GM12874 (cell line): ENCODE measurements around the gene MACROD2.

ENCODE experiments used
- TF ChIP-seq, protein P1 (sequence below): IDR thresholded peaks from 2 replicates; pipeline ENCODE4 v1.5.1; 2011; ENCODE audit warnings: low read depth, mild to moderate bottlenecking, control low read depth, low read length, moderate library complexity; ENCODE audit not compliant: insufficient read depth

MACROD2 gene

DNA sequence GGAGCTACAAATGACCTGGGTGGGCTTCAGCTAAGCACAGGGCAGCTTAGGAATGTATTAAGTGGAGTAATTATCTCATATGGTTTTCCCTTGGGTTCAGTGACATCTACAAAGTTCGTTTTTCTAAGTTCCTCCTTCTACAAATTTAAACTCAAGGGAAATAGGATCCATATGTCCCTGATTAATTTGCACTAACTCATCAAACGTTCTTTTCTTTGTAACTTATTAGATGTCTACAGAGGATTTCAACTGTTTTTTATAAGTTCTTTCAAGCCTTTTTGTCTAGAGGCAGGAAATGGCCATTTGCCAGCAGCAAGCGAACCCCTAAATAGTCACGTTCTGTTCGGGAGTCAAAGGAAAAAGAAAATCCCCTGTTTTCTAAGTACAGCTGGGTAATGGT is 1517.6 kb downstream of the MACROD2 start:
- TF ChIP-seq, protein P1, sequence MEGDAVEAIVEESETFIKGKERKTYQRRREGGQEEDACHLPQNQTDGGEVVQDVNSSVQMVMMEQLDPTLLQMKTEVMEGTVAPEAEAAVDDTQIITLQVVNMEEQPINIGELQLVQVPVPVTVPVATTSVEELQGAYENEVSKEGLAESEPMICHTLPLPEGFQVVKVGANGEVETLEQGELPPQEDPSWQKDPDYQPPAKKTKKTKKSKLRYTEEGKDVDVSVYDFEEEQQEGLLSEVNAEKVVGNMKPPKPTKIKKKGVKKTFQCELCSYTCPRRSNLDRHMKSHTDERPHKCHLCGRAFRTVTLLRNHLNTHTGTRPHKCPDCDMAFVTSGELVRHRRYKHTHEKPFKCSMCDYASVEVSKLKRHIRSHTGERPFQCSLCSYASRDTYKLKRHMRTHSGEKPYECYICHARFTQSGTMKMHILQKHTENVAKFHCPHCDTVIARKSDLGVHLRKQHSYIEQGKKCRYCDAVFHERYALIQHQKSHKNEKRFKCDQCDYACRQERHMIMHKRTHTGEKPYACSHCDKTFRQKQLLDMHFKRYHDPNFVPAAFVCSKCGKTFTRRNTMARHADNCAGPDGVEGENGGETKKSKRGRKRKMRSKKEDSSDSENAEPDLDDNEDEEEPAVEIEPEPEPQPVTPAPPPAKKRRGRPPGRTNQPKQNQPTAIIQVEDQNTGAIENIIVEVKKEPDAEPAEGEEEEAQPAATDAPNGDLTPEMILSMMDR: no peak

DNA sequence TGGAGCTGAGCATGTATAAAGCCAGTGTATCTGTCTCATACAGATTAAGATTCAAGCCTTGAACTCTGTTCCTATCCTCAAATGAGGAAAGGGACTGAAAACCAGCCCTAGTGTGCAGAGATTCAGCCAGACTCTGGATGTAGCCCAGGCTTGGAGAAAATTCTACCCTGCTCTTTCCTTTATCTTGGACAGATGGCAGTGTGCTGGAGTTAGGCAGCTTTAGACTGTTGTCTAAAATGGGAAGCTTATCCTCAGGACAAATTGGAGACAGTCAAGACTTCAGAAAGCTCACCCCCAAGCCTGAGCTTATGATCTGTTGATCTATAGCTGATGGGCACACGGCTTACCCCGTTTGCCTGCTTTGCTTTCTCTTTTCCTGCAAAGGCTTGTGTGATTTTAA is 1520.4 kb downstream of the MACROD2 start:
- TF ChIP-seq, protein P1: no peak

DNA sequence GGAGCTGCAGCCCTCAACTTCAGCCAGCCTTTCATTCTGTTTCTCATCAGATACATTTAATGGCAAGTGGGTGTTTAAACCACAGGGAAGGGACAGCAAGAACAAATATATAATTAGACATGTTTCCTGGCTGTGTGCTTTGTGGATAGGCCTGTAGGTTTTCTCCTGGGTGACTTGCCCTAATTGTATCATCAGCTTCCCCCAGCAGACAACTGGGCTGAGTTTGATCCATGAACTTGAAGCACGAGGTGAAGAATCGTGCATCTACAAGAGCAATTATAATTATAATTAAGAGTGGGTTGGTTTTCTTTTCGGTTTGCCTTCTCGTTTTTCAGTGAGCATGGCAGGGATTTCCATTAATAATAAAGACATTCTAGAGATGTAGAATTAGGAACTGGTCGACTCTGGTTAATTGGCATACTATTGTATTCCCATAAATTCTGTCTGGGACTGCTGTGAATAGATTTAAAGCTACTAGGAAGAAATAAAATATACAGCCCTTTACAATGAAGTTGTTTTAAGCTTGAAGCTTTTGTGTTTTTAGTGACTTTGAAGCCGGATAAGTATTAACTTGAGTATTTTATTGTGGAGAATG is 1525.7 kb downstream of the MACROD2 start:
- TF ChIP-seq, protein P1: no peak

DNA sequence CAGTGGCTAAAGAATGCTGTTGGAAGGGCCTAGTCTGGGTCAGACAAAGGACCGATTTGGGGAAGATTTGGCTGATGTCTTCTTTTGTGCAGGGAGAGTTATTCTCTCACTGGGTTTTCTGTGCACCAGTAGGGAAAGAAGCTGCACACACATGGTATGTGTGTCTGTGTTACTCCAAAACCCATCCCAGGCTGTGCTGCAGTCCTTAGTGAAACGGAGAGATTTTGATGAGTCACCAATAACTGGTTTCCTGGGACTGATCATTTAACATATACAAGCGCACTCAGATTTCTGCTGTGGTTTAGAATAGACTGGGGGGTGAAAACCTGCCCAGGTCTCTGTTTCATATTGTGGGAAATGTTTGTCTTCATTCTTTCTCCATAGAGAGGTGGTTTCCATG is 1528.1 kb downstream of the MACROD2 start:
- TF ChIP-seq, protein P1: no peak

DNA sequence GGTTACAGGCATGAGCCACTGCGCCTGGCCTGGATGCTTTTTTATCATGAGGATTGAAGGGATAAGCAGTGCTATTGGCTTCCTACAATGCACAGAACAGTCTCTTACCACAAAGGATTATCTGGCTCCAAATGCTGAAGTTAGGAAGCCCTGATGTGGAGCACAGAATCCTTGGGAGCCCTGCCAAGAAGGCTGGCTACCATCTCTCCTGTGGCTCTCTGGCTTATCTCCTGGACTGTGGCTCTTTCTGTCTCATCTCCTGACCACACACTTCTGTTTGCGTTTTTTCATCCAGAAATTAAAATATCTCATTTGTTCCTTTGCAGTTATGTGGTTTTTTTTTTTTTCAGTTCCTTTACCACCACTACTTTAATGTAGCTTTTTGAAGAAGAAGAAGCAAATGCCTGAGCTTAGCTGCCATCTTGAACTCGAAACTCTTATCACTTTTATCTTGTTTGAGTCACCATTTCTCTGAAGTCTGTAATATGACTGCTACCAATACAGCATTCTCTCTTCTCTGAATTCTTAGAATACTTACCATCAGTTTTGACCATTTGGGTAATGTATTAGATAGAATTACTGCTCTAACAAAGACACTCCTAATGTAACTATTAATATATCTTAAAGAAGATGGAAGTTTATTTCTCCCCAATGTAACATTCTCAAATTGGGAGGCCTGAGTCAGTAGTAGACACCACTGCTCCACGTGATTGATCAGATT is 1533.2 kb downstream of the MACROD2 start:
- TF ChIP-seq, protein P1: no peak

DNA sequence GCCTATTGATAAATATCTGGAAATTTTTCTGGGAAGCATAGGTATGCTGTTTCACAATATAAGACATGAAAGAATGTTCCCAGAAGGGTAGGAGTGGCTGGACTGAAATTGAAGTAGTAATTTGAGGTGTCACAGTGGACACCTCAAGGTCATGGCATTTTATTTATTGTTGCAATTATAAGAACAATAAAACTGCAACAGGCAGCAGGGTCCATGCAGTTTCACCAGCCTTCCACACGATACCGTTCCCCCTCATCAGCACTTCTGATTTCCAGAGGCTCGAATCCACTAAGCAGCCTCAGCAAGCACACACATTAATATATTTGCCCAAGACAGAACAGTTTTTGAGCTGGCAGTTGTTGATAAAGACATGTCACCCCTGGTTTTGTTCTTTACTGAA is 1540.5 kb downstream of the MACROD2 start:
- TF ChIP-seq, protein P1: no peak

DNA sequence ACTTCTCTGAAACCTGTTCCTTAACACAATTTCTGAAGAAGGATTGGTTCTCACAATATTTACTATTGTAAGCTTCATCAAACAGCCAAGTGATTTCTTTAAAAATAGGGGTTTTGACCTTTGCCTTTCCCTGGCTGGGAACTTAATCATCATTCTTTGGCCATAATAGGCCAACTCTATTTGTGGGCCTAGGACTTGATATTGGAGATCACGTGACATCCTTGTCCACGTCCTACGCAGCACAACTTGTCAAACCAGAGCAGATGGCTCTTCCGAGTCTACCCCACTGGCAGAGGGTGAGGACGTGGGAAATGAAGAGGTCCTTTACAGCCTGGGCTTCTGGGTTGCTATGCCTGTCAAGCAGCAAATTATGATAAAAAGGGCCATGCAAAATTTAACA is 1547.3 kb downstream of the MACROD2 start:
- TF ChIP-seq, protein P1: no peak
